GM12878 (cell line): ENCODE results near the gene R3HDM2. TPM values are rescaled to one million over a fixed set of nuclear protein-coding genes. Genes with fewer than 3 reads are reported as not detected.

Source experiments
- ATAC-seq: fragments of 200-7000 bp; cut with Tn5 transposase; 3 replicates; pipeline ENCODE4 v1.9.1; 2020; ENCODE audit warnings: mild to moderate bottlenecking, moderate library complexity
- BruUV-seq: library from RNA; stranded (reverse); fragments of 400-500 nt; replicated peaks from 2 replicates; lab custom pipeline; 2021; lab: Mats Ljungman, UMichigan
- CTCF ChIA-PET: fragments of 300-600 bp; sonication (Branson Sonifier 250); formaldehyde crosslinking; extraction: SDS; loops from one replicate; lab custom pipeline; 2021; ENCODE audit warnings: inconsistent platforms; lab: Yijun Ruan, JAX
- POLR2A ChIA-PET: fragments of 350-600 bp; formaldehyde crosslinking; extraction: SDS; loops from one replicate; lab custom pipeline; 2021; ENCODE audit warnings: inconsistent platforms; lab: Charles Lee
- RAD21 ChIA-PET: fragments of 300-600 bp; sonication (Branson Sonifier 250); formaldehyde crosslinking; loops from one replicate; lab custom pipeline; 2023; ENCODE audit warnings: antibody characterized with exemption; ENCODE audit not compliant: unreplicated experiment; lab: Charles Lee
- SMC1A ChIA-PET: fragments of 300-600 bp; sonication (Branson Sonifier 250); formaldehyde crosslinking; loops from one replicate; lab custom pipeline; 2023; ENCODE audit not compliant: unreplicated experiment, uncharacterized antibody; lab: Charles Lee
- DNase-seq: peaks from one replicate; pipeline ENCODE4 v3.0.0-alpha.2; 2011; ENCODE audit warnings: low read depth, low spot score
- FAIRE-seq: peaks from 3 replicates; lab custom pipeline; 2011; peaks lifted over from hg19 to GRCh38; lab: Jason Lieb, UNC
- H2AFZ ChIP-seq: 2 replicates; pipeline ENCODE4 v1.6.0; 2011; ENCODE audit warnings: low read depth, low read length, control low read depth; ENCODE audit not compliant: control insufficient read depth
- H3K27ac ChIP-seq: 2 replicates; pipeline ENCODE4 v1.5.1; 2011; ENCODE audit warnings: control low read depth; ENCODE audit not compliant: control insufficient read depth, insufficient read depth
- H3K27me3 ChIP-seq, 2 experiments: replicated peaks in 1 of 2; 2 replicates each; pipeline versions ENCODE4 v1.6.0 to v1.6.1; 2011; ENCODE audit warnings: low read length in 1 of 2; ENCODE audit not compliant: control insufficient read depth in 2 of 2, insufficient read depth in 2 of 2
- H3K36me3 ChIP-seq, 2 experiments: 2 replicates each; pipeline ENCODE4 v1.5.1; 2011; ENCODE audit warnings: low read length in 1 of 2; ENCODE audit not compliant: control insufficient read depth in 2 of 2, insufficient read depth in 2 of 2
- H3K4me1 ChIP-seq: 2 replicates; pipeline ENCODE4 v1.6.1; 2011; ENCODE audit warnings: mild to moderate bottlenecking, low read length, moderate library complexity, mixed read lengths; ENCODE audit not compliant: control insufficient read depth, insufficient read depth
- H3K4me2 ChIP-seq: 2 replicates; pipeline ENCODE4 v1.6.0; 2011; ENCODE audit warnings: control low read depth; ENCODE audit not compliant: control insufficient read depth, insufficient read depth
- H3K4me3 ChIP-seq: fragments of 200-600 bp; sonication (generic); 2 replicates; pipeline ENCODE4 v1.5.1; 2016
- H3K79me2 ChIP-seq: 2 replicates; pipeline ENCODE4 v1.6.0; 2011; ENCODE audit warnings: low read length; ENCODE audit not compliant: control insufficient read depth, insufficient read depth
- H3K9ac ChIP-seq: 2 replicates; pipeline ENCODE4 v1.8.0; 2011; ENCODE audit warnings: low read length, control low read depth, mixed read lengths; ENCODE audit not compliant: control insufficient read depth, insufficient read depth
- H3K9me3 ChIP-seq: replicated peaks from 3 replicates; pipeline ENCODE4 v1.5.1; 2011; ENCODE audit warnings: mild to moderate bottlenecking, low read length; ENCODE audit not compliant: control insufficient read depth, insufficient read depth
- H4K20me1 ChIP-seq: 2 replicates; pipeline ENCODE4 v1.6.0; 2011; ENCODE audit not compliant: control insufficient read depth, insufficient read depth
- ZBTB11 ChIP-seq: fragments of 450-650 bp; formaldehyde crosslinking; IDR thresholded peaks from 2 replicates; pipeline ENCODE4 v1.5.0; 2022; ENCODE audit warnings: mild to moderate bottlenecking, missing genetic modification characterization
- WGBS: methylation state at CpG from one replicate; pipeline ENCODE4 v1.1.6; 2016; ENCODE audit warnings: low lambda C conversion rate; ENCODE audit not compliant: insufficient replicate concordance, insufficient coverage; ENCODE audit errors: missing lambda C conversion rate; 5-methylcytosine and 5-hydroxymethylcytosine counted together
- in situ Hi-C: fragments of 300-500 bp; cut with MboI; formaldehyde crosslinking; loops from 9 replicates; pipeline ENCODE4 v1.14.3; 2018; ENCODE audit warnings: mixed read lengths
- intact Hi-C: fragments of 100-400 bp; cut with micrococcal nuclease; formaldehyde crosslinking; loops from one replicate; pipeline ENCODE4 v1.14.2; 2022; ENCODE audit not compliant: unreplicated experiment
- polyA plus RNA-seq, 11 experiments: library from polyadenylated mRNA; depleted of rRNA in 4 of 11; unstranded in 6 of 11; stranded (reverse) in 5 of 11; fragments of >200 nt; fragmentation: Nextera tagmentation in 4 of 11; fragmentation: Illumina TruSeq in 1 of 11; extraction: Ambion mirVana in 4 of 11; extraction: Trizol in 1 of 11; gene quantifications; 1 replicate in 1 of 11; 2 replicates in 10 of 11; pipeline versions ENCODE4 v1.2.1 to v1.2.3, GENCODE V29; 2011 to 2016; ENCODE audit warnings: inconsistent platforms in 2 of 11, missing spikeins in 2 of 11, low read depth in 1 of 11
- total RNA-seq, 4 experiments: library from RNA; depleted of rRNA in 3 of 4; stranded (reverse); fragments of >200 nt in 3 of 4; fragmentation: Illumina TruSeq in 1 of 4; extraction: Trizol in 1 of 4; gene quantifications; 2 replicates each; pipeline versions ENCODE4 v1.2.1 to v1.2.3, GENCODE V29; 2013 to 2021

The R3HDM2 gene
- total and polyA plus RNA-seq, 10 of the 15 experiments (the other 5 are each of a cell fraction or from before 2014, with no cell fraction given): 4.6 to 26.1 (median 11.2) TPM

- Histone ChIP-seq H3K9ac (peak overlapping the region; percentile 40; the same call in 1 of the 2 replicates), H3K27me3 (no peaks in the 10 kb centered on the region), H4K20me1 (0 out of 2 replicates have a peak, but pooled peaks cover 2% of the 10 kb centered on the region), H3K79me2 (no peaks in the 10 kb centered on the region), H3K4me2 (peak overlapping the region; percentile 75), H3K4me1 (peaks cover 14% of the 10 kb centered on the region), H3K9me3 (no peaks in the 10 kb centered on the region), H3K27ac (no peak overlapping the region), H2AFZ (peak overlapping the region; percentile 89), H3K4me3 (no peak overlapping the region), H3K36me3 (no peaks in the 10 kb centered on the region)
- DNase-seq (no peak), FAIRE-seq (no peak), ATAC-seq (no peak)
- in situ Hi-C loops: loop anchor here (5.0 to 10.0 kb wide), 2 partner anchors 141 to 193 kb away; no protein-coding TSS in a partner anchor
- SMC1A ChIA-PET: interaction anchor here (0.6 to 7.6 kb wide), 22 partner anchors 13 to 242 kb away, joined by 3 to 226 read pairs (median 4); partner anchors contain the start of genes DDIT3 and INHBC
- TF ChIP-seq ZBTB11 (CRISPR knock-in tag): no peak
- intact Hi-C loops: loop anchor here (5.0 kb wide), 1 partner anchor 167 kb away; no protein-coding TSS in a partner anchor
- RAD21 ChIA-PET: interaction anchor here (0.5 to 6.8 kb wide), 19 partner anchors 7 to 242 kb away, joined by 3 to 224 read pairs (median 4); partner anchors contain the start of genes SHMT2 and STAC3
- CTCF ChIA-PET: interaction anchor here (0.6 to 11.0 kb wide), 46 partner anchors 7 to 699 kb away, joined by 3 to 540 read pairs (median 4); partner anchors contain the start of genes ARHGAP9, DDIT3, INHBC and PIP4K2C
- POLR2A ChIA-PET: interaction anchor here (0.6 to 6.1 kb wide), 14 partner anchors 10 to 411 kb away, joined by 3 to 29 read pairs (median 4); partner anchors contain the start of genes INHBC and SHMT2
- no TSS peak for BruUV-seq
- 56% methylated on average over 10 of the region's 10 CpGs for WGBS
Measured at GRCh38 chr12:57455374-57456144, 24.7 kb upstream of the R3HDM2 start.
